ENCODE measurements around the gene EYS.

Gene EYS

DNA sequence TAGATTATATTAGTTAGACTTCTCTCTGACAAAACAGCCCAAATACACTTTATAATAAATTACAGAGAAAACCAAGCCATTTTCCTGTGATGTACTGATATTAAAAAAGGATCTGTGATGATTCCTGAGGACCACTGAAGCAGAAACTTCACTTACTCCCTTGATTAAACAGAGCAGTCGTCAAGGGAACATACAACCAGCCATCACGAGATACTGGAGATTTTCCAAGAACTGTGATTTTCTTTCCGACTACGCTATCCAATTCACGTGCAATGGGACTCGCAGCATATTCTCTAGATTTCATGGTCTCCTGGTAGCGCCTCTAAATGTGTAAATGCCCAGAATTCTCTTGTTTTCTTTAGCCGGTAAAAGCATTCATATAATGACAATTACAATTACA is 1694.0 kb downstream of the EYS start:
- no peak for TF ChIP-seq MYC (IDR thresholded peaks at IDR 0.05; ENCODE audit: low read depth, low read length)
- no peak for DNase-seq (ENCODE audit: low read depth)

DNA sequence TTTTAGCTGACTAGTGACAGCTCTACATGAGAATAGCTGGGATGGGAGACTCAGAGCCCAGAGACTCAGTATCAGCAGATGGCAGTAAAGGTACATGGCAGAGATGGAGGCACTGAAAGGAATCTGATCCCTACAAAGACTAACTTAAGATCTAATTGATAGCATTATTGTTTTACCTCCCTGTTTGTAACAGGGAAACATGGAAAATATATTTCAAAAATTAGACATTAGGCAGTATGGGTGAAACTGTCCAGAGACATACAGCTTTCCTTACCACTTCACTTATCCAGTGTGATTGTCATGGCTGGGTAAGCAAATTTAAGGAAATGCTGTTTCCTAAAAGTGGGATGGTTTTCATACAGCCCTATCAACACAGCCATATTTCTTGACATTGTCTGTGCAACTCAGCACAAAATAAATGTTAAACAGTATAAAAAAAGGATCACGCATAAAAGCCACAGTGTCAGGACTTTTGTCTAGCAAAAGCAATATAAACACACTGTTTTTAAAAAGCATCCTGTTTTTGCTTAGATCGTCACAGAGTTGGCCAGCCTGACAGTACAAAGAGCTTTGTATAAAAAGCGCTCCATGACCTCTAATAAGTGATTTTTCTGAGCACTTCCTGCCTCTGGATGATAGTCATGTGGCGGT is 1694.5 kb downstream of the EYS start:
- no peak overlapping the region for H3K4me3 ChIP-seq (ENCODE audit: low read depth, low read length)
- DNase-seq (ENCODE audit: low read depth): peak; percentile 32
- TF ChIP-seq, protein P1, sequence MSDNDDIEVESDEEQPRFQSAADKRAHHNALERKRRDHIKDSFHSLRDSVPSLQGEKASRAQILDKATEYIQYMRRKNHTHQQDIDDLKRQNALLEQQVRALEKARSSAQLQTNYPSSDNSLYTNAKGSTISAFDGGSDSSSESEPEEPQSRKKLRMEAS (IDR thresholded peaks at IDR 0.05; ENCODE audit: low read depth, low read length): no peak
- TF ChIP-seq, protein P2, sequence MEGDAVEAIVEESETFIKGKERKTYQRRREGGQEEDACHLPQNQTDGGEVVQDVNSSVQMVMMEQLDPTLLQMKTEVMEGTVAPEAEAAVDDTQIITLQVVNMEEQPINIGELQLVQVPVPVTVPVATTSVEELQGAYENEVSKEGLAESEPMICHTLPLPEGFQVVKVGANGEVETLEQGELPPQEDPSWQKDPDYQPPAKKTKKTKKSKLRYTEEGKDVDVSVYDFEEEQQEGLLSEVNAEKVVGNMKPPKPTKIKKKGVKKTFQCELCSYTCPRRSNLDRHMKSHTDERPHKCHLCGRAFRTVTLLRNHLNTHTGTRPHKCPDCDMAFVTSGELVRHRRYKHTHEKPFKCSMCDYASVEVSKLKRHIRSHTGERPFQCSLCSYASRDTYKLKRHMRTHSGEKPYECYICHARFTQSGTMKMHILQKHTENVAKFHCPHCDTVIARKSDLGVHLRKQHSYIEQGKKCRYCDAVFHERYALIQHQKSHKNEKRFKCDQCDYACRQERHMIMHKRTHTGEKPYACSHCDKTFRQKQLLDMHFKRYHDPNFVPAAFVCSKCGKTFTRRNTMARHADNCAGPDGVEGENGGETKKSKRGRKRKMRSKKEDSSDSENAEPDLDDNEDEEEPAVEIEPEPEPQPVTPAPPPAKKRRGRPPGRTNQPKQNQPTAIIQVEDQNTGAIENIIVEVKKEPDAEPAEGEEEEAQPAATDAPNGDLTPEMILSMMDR (IDR thresholded peaks at IDR 0.05; ENCODE audit: low read depth, low read length): peak; percentile 47

More for the DNA sequence above, 1694.0 kb downstream of the EYS start:
- H3K4me3 ChIP-seq (ENCODE audit: low read depth, low read length): no peak overlapping the region

GRCh38 chr6:64010666-64011065 is 1696.4 kb downstream of the EYS start:
- no peak for DNase-seq (ENCODE audit: low read depth)
- TF ChIP-seq MYC (IDR thresholded peaks at IDR 0.05; ENCODE audit: low read depth, low read length): no peak
- TF ChIP-seq, protein P1 (IDR thresholded peaks at IDR 0.05; ENCODE audit: low read depth, low read length): no peak

DNA sequence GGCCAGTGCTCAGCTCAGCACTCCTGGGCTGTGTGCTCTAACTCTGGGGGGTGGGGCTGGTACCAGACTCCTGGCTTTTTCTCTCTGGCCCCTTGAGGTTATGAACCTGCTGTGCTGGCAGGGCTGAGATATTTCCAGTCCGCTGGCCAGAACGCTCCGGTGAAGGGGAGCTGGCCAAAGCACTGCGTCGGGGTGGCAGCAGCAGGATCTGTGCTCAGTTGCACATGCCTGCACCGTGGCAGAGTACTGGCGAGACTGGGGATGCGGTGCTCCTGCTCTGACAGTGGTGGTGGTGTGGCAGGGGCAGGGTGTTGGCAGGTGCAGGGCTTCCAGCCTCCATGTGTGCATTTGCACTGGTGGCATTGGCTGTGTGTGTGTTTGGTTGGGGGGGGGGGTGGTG is 1697.0 kb downstream of the EYS start:
- no peak overlapping the region for H3K4me3 ChIP-seq (ENCODE audit: low read depth, low read length)
- no peak for DNase-seq (ENCODE audit: low read depth)
- TF ChIP-seq MYC (IDR thresholded peaks at IDR 0.05; ENCODE audit: low read depth, low read length): no peak
- TF ChIP-seq, protein P2 (IDR thresholded peaks at IDR 0.05; ENCODE audit: low read depth, low read length): no peak
- no peak for TF ChIP-seq POLR2A (IDR thresholded peaks at IDR 0.05; ENCODE audit: extremely low read depth, insufficient read length)
- TF ChIP-seq, protein P1 (IDR thresholded peaks at IDR 0.05; ENCODE audit: low read depth, low read length): no peak

More at GRCh38 chr6:64010666-64011065, 1696.4 kb downstream of the EYS start:
- H3K4me3 ChIP-seq (ENCODE audit: low read depth, low read length): no peak overlapping the region

DNA sequence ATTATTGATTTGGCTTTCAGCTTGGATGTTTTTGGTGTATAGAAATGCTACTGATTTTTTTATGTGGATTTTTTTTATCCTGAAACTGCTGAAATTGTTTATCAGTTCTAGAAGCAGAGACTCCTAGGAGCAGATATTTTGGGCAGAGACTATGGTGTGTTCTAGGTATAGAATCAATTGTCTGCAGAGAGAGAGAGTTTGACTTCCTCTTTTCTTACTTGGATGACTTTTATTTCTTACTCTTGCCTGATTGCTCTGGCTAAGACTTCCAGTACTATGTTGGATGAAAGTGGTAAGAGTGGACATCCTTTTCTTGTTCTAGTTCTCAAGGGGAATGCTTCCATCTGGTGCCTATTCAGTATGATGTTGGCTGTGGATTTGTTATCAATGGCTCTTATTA is 1700.8 kb downstream of the EYS start:
- H3K4me3 ChIP-seq (ENCODE audit: low read depth, low read length): no peak overlapping the region
- no peak for DNase-seq (ENCODE audit: low read depth)
- TF ChIP-seq POLR2A (IDR thresholded peaks at IDR 0.05; ENCODE audit: extremely low read depth, insufficient read length) (no peak), MYC (IDR thresholded peaks at IDR 0.05; ENCODE audit: low read depth, low read length) (no peak)
- TF ChIP-seq, protein P2 (IDR thresholded peaks at IDR 0.05; ENCODE audit: low read depth, low read length): no peak
- TF ChIP-seq, protein P1 (IDR thresholded peaks at IDR 0.05; ENCODE audit: low read depth, low read length): no peak

DNA sequence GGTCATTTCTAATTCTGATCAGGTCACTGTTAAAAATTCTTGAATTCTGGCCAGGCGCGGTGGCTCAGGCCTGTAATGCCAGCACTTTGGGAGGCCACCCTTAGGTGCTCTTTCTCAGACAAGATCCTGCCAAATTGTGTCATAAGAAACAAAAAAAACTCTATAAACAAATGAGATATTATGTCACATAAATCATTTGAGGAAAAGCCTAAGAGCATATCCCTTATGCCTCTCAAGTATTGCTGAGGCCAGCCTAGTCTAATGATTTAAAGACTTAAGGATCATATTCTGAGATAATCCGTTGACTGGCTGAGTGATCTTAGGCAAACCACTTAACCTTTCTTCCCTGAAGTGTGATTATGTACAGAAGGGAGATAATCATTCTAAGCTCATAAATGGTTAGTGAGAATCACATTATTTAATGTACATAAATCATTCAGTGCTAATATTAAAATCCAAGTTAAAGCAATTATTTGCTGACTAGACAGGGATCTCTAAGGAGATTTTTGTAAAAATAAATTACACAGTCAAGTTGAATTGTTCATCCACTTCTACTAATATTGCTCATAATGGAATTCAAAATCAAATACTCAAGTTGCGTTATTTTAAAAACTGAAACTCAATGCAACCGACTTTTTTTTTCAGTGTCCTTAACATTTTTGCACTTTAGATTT is 1706.1 kb downstream of the EYS start:
- H3K4me3 ChIP-seq (ENCODE audit: low read depth, low read length): no peak overlapping the region
- TF ChIP-seq MYC (IDR thresholded peaks at IDR 0.05; ENCODE audit: low read depth, low read length) (no peak), POLR2A (IDR thresholded peaks at IDR 0.05; ENCODE audit: extremely low read depth, insufficient read length) (no peak)
- TF ChIP-seq, protein P1 (IDR thresholded peaks at IDR 0.05; ENCODE audit: low read depth, low read length): no peak
- TF ChIP-seq, protein P2 (IDR thresholded peaks at IDR 0.05; ENCODE audit: low read depth, low read length): no peak
- no peak for DNase-seq (ENCODE audit: low read depth)
